ENCODE measurements around the gene NEDD9. TPM values are rescaled to one million over a fixed set of nuclear protein-coding genes. Genes with fewer than 3 reads are reported as not detected.

Gene NEDD9
- total RNA-seq, 2 experiments from 2014 or later = 57.5 to 57.9 TPM

DNA sequence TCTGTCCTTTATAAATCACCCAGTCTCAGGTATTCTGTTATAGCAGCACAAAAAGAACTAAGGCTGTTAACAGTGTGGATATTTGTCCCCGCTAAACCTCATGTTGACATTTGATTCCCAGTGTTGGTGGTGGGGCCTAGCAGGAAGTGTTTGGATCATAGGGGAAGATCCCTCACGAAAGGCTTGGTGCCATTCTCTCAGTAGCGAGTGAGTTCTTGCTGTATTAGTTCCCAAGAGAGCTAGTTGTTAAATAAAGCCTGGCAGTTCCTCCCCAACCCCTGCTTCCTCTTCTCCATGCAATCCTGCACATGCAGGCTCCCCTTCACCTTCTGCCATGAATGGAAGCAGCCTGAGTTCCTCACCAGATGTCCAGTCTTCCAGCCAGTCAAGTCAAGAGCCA lies 91.2 kb downstream of the NEDD9 start:
- ChIA-PET CTCF (interaction anchor here (0.7 kb wide), 1 partner anchor 1129 kb away, joined by 5 read pairs; no protein-coding TSS in a partner anchor), POLR2A (no interaction called here)

DNA sequence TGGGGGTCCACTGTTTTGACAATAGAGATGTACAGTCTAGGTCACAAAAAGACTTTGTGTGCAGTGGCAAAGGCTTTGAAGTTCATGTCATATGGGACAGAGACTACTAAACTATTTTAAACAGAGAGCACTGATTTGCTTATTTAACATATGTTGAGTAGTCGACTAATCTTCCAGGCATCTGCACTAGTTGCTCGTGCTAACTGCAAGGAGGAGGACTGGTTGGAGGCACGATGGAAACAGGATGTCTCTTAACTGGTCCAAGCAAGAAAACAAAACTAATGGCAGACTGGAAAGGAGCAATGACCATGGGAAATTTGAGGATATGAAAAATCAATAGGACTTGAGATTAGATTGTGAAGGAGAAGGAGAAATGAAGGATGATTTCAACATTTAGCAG lies 92.4 kb downstream of the NEDD9 start:
- POLR2A ChIA-PET = no interaction called here

DNA sequence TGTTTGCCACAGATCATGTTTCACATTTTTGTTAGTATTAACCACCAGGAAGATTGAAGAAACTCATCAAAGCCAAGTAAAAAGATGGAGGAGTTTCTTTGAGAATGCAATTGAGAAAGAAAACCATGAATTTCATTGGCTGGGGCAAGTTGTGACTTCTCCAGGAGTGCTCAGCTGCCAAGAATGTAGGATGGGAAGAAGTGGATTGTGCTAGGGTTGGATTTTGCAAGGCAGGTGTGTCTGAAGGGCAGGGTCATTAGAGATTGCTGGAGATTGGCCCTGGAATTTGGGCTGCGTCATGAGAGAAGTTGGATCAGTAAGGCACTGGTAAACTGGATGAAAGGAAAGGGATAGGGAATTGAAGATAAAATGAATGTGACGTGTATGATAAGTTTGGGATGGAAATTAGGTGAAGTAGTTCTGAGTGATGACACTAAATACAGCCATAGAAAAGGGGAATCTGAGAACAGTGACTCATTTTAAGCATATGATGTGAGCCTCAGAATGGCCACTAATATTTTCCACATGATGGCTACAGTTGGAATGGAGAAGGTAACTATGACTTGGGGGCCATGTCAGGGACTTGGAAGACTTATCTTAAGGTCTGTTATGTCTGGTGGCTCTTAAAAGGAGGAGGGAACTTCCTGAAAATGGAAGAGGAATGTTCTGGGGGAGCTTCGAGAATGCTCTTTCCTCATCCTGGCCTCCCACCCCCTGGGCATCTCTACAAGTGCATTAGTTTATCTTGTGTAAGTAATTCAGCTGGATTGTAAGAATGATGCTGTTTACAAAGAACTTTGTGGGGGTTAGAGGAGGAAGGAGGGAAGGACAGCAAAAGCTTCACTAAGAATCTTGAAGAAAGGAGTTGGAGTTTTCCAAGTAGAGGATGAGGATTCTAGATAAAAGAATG lies 93.2 kb downstream of the NEDD9 start:
- ChIA-PET POLR2A (no interaction called here), CTCF (no interaction called here)

More for the DNA sequence above, 92.4 kb downstream of the NEDD9 start:
- CTCF ChIA-PET = no interaction called here

DNA sequence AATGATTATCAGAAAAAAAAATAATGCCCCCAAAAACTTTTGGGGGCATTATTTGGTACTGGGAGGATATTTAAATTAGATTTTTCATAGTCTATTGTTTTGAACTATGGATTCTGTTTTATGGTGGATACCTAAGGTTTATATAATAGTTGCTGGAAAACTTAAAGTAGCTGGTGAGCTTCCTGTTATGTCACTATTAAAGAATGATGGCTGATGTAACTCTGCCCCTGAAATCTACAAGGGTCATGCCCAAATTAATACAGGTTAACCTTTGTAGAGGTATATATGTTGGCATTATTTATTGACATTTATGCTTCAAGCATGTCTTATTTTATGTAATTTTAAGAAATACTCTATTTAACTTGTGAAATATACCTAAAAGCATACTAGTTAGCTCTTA lies 95.7 kb downstream of the NEDD9 start:
- ChIA-PET POLR2A (interaction anchor here (0.6 kb wide), 1 partner anchor 86 kb away, joined by 3 read pairs; no protein-coding TSS in a partner anchor), CTCF (no interaction called here)

Other genes starting within 250 kb of the NEDD9 start
- not detected for gene ELOVL2, start 188.4 kb downstream of the NEDD9 start, total RNA-seq
- gene SMIM13, start 138.8 kb downstream of the NEDD9 start, total RNA-seq = 10 to 100 TPM; 17.9 to 18.1 TPM
- gene ERVFRD-1, start 120.9 kb downstream of the NEDD9 start, total RNA-seq = not detected

All from activated CD8-positive, alpha-beta memory T cell treated with anti-CD3 and anti-CD28 coated beads for 36 hours (primary cell).